Measurements from ENCODE around the gene CFAP45.

DNA sequence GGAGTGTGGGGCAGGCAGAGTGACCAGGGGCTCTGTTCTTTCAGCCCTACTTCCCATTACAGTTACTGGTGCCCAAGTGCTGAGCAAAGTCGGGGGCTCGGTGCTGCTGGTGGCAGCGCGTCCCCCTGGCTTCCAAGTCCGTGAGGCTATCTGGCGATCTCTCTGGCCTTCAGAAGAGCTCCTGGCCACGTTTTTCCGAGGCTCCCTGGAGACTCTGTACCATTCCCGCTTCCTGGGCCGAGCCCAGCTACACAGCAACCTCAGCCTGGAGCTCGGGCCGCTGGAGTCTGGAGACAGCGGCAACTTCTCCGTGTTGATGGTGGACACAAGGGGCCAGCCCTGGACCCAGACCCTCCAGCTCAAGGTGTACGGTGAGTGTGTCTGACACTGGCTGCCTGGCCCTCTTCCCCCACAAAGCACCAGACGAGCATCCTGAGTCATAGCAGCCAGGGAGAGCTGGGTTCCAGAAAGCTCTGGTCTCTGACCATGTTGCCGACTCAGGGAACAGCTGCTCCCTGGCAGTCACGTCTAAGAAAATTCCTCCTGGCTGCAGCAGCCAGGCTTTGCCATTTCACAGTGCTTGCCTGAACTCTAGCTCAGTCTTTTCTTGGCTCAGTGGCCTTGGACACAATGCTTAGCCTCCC, 70.0 kb downstream of the CFAP45 start:
- TF ChIP-seq, protein P1, sequence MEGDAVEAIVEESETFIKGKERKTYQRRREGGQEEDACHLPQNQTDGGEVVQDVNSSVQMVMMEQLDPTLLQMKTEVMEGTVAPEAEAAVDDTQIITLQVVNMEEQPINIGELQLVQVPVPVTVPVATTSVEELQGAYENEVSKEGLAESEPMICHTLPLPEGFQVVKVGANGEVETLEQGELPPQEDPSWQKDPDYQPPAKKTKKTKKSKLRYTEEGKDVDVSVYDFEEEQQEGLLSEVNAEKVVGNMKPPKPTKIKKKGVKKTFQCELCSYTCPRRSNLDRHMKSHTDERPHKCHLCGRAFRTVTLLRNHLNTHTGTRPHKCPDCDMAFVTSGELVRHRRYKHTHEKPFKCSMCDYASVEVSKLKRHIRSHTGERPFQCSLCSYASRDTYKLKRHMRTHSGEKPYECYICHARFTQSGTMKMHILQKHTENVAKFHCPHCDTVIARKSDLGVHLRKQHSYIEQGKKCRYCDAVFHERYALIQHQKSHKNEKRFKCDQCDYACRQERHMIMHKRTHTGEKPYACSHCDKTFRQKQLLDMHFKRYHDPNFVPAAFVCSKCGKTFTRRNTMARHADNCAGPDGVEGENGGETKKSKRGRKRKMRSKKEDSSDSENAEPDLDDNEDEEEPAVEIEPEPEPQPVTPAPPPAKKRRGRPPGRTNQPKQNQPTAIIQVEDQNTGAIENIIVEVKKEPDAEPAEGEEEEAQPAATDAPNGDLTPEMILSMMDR (IDR thresholded peaks at IDR 0.05): no peak
- TF ChIP-seq POLR2A (IDR thresholded peaks at IDR 0.05): no peak
